Measurements from ENCODE around the gene BORCS5.

Gene BORCS5

DNA sequence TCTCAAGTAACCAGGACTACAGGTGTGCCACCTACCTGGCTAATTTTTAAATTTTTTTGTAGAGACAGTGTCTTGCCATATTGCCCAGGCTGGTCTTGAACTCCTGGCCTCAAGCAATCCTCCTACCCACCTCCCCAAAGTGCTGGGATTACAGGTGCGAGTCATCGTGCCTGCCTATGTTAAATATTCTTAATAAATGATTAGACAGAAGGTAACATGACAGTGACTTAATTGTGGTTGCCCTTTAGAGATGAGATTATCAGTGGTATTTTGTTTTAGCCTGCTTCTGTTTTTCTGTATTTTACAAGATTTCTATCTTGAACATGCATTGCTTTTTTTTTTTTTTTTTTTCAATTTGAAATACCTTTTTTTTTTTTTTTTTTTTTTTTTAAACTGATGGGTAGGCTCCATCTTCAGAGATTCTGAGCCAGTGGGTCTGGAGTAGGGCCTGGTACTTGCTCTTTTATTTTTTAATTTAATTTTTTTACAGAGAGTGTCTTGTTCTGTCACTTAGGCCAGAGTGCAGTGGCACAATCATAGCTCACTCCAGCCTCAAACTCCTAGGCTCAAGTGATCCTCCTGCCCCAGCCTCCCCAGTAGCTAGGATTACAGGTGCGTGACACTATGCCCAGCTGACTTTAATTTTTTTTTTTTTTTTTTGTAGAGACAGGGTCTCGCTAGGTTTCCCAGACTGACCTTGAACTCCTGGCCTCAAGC lies 88.4 kb downstream of the BORCS5 start:
- Histone ChIP-seq H3K4me2 (no peak overlapping the region), H3K9ac (no peak overlapping the region), H3K27ac (no peak overlapping the region), H2AFZ (ENCODE audit: low read depth) (no peak overlapping the region), H3K79me2 (ENCODE audit: insufficient read depth, low read depth) (no peaks in the 10 kb centered on the region), H3K4me1 (ENCODE audit: low read depth, poor library complexity, severe bottlenecking) (peaks cover 28% of the 10 kb centered on the region), H3K36me3 (ENCODE audit: insufficient read depth) (no peaks in the 10 kb centered on the region), H4K20me1 (ENCODE audit: insufficient read depth) (no peaks in the 10 kb centered on the region), H3K27me3 (ENCODE audit: insufficient read depth, low read depth) (no peaks in the 10 kb centered on the region), H3K4me3 (IDR thresholded peaks at IDR 0.05; ENCODE audit: insufficient read depth, low read depth, low read length) (no peak overlapping the region)
- no peak for TF ChIP-seq CTCF (conservative IDR thresholded peaks at IDR 0.05; ENCODE audit: low read depth, low read length)

GRCh38 chr12:12445882-12446181 lies 89.0 kb downstream of the BORCS5 start:
- Histone ChIP-seq H3K27ac (no peak overlapping the region), H3K9ac (no peak overlapping the region)

GRCh38 chr12:12446786-12447185 lies 89.9 kb downstream of the BORCS5 start:
- no peak overlapping the region for H3K4me3 ChIP-seq (IDR thresholded peaks at IDR 0.05; ENCODE audit: insufficient read depth, low read depth, low read length)
- H3K4me1 ChIP-seq (ENCODE audit: low read depth, poor library complexity, severe bottlenecking) = peaks cover 13% of the 10 kb centered on the region
- no peaks in the 10 kb centered on the region for H3K79me2 ChIP-seq (ENCODE audit: insufficient read depth, low read depth)
- H4K20me1 ChIP-seq (ENCODE audit: insufficient read depth) = no peaks in the 10 kb centered on the region
- H3K27me3 ChIP-seq (ENCODE audit: insufficient read depth, low read depth) = no peaks in the 10 kb centered on the region
- H2AFZ ChIP-seq (ENCODE audit: low read depth) = no peak overlapping the region
- H3K9ac ChIP-seq = no peak overlapping the region
- no peak overlapping the region for H3K27ac ChIP-seq
- H3K36me3 ChIP-seq (ENCODE audit: insufficient read depth) = no peaks in the 10 kb centered on the region
- no peak for TF ChIP-seq CTCF (conservative IDR thresholded peaks at IDR 0.05; ENCODE audit: low read depth, low read length)
- H3K4me2 ChIP-seq = no peak overlapping the region

More at GRCh38 chr12:12445882-12446181, 89.0 kb downstream of the BORCS5 start:
- H3K4me3 ChIP-seq (IDR thresholded peaks at IDR 0.05; ENCODE audit: insufficient read depth, low read depth, low read length) = no peak overlapping the region
- H3K4me2 ChIP-seq = no peak overlapping the region
- H3K79me2 ChIP-seq (ENCODE audit: insufficient read depth, low read depth) = no peaks in the 10 kb centered on the region
- no peak for TF ChIP-seq CTCF (conservative IDR thresholded peaks at IDR 0.05; ENCODE audit: low read depth, low read length)
- H4K20me1 ChIP-seq (ENCODE audit: insufficient read depth) = no peaks in the 10 kb centered on the region
- no peak overlapping the region for H2AFZ ChIP-seq (ENCODE audit: low read depth)
- H3K27me3 ChIP-seq (ENCODE audit: insufficient read depth, low read depth) = no peaks in the 10 kb centered on the region
- H3K36me3 ChIP-seq (ENCODE audit: insufficient read depth) = no peaks in the 10 kb centered on the region
- H3K4me1 ChIP-seq (ENCODE audit: low read depth, poor library complexity, severe bottlenecking) = peaks cover 23% of the 10 kb centered on the region

GRCh38 chr12:12447236-12447635 lies 90.4 kb downstream of the BORCS5 start:
- H3K36me3 ChIP-seq (ENCODE audit: insufficient read depth) = no peaks in the 10 kb centered on the region
- no peak overlapping the region for H2AFZ ChIP-seq (ENCODE audit: low read depth)
- H3K27me3 ChIP-seq (ENCODE audit: insufficient read depth, low read depth) = no peaks in the 10 kb centered on the region
- no peak overlapping the region for H3K4me3 ChIP-seq (IDR thresholded peaks at IDR 0.05; ENCODE audit: insufficient read depth, low read depth, low read length)
- no peaks in the 10 kb centered on the region for H4K20me1 ChIP-seq (ENCODE audit: insufficient read depth)
- H3K4me1 ChIP-seq (ENCODE audit: low read depth, poor library complexity, severe bottlenecking) = peaks cover 9% of the 10 kb centered on the region
- no peak overlapping the region for H3K9ac ChIP-seq
- H3K27ac ChIP-seq = no peak overlapping the region
- TF ChIP-seq CTCF (conservative IDR thresholded peaks at IDR 0.05; ENCODE audit: low read depth, low read length) = no peak
- H3K4me2 ChIP-seq = no peak overlapping the region
- no peaks in the 10 kb centered on the region for H3K79me2 ChIP-seq (ENCODE audit: insufficient read depth, low read depth)
